ENCODE measurements around the gene KAT8. TPM values are rescaled to one million over a fixed set of nuclear protein-coding genes. Genes with fewer than 3 reads are reported as not detected.
A peak's percentile ranks its signal among the peaks of the same experiment; 100 is the strongest.

The KAT8 gene
- total and polyA plus RNA-seq, 2 of the 13 experiments (the other 11 are each of a cell fraction or from before 2014, with no cell fraction given), result 79.0 to 84.2 TPM

DNA sequence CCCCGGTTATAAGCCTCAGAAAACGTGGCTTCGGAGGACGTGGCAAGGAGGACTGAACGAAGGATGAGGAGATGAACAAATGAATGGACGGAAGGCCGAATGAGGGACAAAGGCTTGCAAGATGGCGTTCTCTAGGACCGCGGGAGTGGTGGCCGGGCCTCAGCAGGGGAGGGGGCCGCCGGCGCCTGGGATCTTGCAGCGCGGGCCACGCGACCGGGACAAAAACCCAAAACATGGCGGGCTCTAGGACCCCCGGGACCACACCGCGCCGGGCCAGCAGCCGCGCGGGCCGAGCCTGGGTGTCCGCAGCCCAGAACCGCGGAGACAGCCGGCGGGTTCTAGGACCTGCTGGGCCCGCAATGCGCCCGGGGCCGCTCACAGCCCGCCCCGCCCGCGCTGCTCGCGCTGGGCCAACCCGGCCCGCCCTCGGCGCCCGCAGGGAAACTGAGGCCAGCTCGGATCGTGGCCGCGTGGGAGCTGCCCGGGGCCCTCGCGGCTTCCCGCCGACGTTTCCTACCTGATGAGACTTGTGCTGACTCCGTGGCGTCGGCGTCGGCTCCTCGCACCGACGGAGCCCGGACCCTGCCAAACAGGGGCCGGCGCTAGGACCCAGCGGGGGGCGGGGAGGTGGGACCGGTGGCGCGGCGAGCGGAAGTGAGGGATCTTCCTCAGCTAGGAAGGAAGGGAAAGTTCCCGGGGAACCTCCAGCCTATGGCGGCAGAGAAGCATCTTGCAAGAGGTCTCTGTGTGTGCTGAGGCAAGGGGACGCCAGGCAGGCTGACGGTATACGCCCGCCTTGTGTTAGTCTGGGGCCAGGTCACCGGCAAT, 44.1 kb upstream of the KAT8 start (continued):
- TF ChIP-seq, protein P1, sequence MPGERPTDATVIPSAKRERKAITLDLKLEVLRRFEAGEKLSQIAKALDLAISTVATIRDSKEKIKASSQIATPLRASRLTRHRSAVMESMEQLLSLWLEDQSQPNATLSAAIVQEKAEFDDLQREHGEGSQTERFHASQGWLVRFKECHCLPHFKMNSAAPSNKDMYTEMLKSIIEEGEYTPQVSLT (CRISPR knock-in tag; IDR thresholded peaks at IDR 0.05; ENCODE audit: borderline replicate concordance, low read depth), result no peak; the same call in 1 of the 2 replicates
- TF ChIP-seq TCF7 (IDR thresholded peaks at IDR 0.05; ENCODE audit: low read depth) (no peak), NFE2 (CRISPR knock-in tag; IDR thresholded peaks at IDR 0.05) (no peak), NR1H2 (CRISPR knock-in tag; IDR thresholded peaks at IDR 0.05; ENCODE audit: borderline replicate concordance, low read depth) (no peak), ZNF841 (CRISPR knock-in tag; IDR thresholded peaks at IDR 0.05; ENCODE audit: borderline replicate concordance) (no peak), ZNF253 (CRISPR knock-in tag; IDR thresholded peaks at IDR 0.05; ENCODE audit: borderline replicate concordance) (no peak), SRSF4 (IDR thresholded peaks at IDR 0.05; ENCODE audit: low read depth, low read length, poor library complexity, severe bottlenecking) (no peak), ZFY (CRISPR knock-in tag; IDR thresholded peaks at IDR 0.05) (peak; percentile 90)
- TF ChIP-seq, protein P2, sequence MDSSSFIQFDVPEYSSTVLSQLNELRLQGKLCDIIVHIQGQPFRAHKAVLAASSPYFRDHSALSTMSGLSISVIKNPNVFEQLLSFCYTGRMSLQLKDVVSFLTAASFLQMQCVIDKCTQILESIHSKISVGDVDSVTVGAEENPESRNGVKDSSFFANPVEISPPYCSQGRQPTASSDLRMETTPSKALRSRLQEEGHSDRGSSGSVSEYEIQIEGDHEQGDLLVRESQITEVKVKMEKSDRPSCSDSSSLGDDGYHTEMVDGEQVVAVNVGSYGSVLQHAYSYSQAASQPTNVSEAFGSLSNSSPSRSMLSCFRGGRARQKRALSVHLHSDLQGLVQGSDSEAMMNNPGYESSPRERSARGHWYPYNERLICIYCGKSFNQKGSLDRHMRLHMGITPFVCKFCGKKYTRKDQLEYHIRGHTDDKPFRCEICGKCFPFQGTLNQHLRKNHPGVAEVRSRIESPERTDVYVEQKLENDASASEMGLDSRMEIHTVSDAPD (CRISPR knock-in tag; IDR thresholded peaks at IDR 0.05), result no peak
- TF ChIP-seq, protein P3, sequence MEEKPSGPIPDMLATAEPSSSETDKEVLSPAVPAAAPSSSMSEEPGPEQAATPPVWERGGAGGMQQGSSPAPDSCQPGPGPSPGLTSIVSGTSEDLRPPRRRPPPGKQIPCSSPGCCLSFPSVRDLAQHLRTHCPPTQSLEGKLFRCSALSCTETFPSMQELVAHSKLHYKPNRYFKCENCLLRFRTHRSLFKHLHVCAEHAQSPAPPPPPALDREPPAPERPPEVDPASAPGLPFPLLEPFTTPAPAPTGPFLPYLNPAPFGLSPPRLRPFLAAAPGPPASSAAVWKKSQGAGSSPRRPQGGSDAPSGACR (CRISPR knock-in tag; IDR thresholded peaks at IDR 0.05), result peak; percentile 54
- TF ChIP-seq, protein P4, sequence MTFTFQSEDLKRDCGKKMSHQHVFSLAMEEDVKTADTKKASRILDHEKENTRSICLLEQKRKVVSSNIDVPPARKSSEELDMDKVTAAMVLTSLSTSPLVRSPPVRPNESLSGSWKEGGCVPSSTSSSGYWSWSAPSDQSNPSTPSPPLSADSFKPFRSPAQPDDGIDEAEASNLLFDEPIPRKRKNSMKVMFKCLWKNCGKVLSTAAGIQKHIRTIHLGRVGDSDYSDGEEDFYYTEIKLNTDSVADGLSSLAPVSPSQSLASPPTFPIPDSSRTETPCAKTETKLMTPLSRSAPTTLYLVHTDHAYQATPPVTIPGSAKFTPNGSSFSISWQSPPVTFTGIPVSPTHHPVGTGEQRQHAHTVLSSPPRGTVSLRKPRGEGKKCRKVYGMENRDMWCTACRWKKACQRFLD (CRISPR knock-in tag; IDR thresholded peaks at IDR 0.05; ENCODE audit: borderline replicate concordance), result peak; percentile 87; the same call in 1 of the 2 replicates
- TF ChIP-seq, protein P5, sequence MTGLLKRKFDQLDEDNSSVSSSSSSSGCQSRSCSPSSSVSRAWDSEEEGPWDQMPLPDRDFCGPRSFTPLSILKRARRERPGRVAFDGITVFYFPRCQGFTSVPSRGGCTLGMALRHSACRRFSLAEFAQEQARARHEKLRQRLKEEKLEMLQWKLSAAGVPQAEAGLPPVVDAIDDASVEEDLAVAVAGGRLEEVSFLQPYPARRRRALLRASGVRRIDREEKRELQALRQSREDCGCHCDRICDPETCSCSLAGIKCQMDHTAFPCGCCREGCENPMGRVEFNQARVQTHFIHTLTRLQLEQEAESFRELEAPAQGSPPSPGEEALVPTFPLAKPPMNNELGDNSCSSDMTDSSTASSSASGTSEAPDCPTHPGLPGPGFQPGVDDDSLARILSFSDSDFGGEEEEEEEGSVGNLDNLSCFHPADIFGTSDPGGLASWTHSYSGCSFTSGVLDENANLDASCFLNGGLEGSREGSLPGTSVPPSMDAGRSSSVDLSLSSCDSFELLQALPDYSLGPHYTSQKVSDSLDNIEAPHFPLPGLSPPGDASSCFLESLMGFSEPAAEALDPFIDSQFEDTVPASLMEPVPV (CRISPR knock-in tag; IDR thresholded peaks at IDR 0.05), result 0 out of 2 replicates have a peak, but pooled peaks have one; percentile 38
- TF ChIP-seq, protein P6, sequence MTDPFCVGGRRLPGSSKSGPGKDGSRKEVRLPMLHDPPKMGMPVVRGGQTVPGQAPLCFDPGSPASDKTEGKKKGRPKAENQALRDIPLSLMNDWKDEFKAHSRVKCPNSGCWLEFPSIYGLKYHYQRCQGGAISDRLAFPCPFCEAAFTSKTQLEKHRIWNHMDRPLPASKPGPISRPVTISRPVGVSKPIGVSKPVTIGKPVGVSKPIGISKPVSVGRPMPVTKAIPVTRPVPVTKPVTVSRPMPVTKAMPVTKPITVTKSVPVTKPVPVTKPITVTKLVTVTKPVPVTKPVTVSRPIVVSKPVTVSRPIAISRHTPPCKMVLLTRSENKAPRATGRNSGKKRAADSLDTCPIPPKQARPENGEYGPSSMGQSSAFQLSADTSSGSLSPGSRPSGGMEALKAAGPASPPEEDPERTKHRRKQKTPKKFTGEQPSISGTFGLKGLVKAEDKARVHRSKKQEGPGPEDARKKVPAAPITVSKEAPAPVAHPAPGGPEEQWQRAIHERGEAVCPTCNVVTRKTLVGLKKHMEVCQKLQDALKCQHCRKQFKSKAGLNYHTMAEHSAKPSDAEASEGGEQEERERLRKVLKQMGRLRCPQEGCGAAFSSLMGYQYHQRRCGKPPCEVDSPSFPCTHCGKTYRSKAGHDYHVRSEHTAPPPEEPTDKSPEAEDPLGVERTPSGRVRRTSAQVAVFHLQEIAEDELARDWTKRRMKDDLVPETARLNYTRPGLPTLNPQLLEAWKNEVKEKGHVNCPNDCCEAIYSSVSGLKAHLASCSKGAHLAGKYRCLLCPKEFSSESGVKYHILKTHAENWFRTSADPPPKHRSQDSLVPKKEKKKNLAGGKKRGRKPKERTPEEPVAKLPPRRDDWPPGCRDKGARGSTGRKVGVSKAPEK (CRISPR knock-in tag; IDR thresholded peaks at IDR 0.05; ENCODE audit: borderline replicate concordance), result no peak
- TF ChIP-seq, protein P7, sequence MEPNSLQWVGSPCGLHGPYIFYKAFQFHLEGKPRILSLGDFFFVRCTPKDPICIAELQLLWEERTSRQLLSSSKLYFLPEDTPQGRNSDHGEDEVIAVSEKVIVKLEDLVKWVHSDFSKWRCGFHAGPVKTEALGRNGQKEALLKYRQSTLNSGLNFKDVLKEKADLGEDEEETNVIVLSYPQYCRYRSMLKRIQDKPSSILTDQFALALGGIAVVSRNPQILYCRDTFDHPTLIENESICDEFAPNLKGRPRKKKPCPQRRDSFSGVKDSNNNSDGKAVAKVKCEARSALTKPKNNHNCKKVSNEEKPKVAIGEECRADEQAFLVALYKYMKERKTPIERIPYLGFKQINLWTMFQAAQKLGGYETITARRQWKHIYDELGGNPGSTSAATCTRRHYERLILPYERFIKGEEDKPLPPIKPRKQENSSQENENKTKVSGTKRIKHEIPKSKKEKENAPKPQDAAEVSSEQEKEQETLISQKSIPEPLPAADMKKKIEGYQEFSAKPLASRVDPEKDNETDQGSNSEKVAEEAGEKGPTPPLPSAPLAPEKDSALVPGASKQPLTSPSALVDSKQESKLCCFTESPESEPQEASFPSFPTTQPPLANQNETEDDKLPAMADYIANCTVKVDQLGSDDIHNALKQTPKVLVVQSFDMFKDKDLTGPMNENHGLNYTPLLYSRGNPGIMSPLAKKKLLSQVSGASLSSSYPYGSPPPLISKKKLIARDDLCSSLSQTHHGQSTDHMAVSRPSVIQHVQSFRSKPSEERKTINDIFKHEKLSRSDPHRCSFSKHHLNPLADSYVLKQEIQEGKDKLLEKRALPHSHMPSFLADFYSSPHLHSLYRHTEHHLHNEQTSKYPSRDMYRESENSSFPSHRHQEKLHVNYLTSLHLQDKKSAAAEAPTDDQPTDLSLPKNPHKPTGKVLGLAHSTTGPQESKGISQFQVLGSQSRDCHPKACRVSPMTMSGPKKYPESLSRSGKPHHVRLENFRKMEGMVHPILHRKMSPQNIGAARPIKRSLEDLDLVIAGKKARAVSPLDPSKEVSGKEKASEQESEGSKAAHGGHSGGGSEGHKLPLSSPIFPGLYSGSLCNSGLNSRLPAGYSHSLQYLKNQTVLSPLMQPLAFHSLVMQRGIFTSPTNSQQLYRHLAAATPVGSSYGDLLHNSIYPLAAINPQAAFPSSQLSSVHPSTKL (CRISPR knock-in tag; IDR thresholded peaks at IDR 0.05), result peak; percentile 43

Measured in HepG2 (cell line).